HG03095 (cell line): ENCODE data around the gene ARHGAP10.

Source experiments
- ATAC-seq: cut with Tn5 transposase; IDR thresholded peaks from one replicate; pipeline ENCODE4 v1.9.1; 2021; ENCODE audit warnings: moderate library complexity; ENCODE audit not compliant: unreplicated experiment

ARHGAP10 gene

DNA sequence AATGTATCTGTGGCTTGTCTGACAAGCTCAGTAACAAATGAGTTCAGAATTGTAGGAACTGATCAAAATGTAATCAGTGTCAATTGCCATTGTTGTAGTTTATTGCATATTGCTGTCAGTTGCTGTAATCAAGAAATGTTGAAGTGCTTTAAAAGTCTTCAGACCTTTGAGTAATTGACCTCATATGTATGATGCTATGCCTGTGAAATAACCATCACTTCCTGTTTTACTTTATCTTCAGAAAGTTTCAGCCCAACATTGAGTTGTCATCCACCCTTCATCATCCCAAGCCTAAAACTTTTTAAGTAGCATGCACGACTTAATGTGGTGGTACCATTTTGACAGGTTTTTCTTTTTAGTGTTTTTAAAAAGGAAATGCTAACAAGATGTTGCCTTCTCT lies 212.4 kb downstream of the ARHGAP10 start:
- no peak for ATAC-seq

GRCh38 chr4:147944670-147945260 lies 212.9 kb downstream of the ARHGAP10 start:
- no peak for ATAC-seq

DNA sequence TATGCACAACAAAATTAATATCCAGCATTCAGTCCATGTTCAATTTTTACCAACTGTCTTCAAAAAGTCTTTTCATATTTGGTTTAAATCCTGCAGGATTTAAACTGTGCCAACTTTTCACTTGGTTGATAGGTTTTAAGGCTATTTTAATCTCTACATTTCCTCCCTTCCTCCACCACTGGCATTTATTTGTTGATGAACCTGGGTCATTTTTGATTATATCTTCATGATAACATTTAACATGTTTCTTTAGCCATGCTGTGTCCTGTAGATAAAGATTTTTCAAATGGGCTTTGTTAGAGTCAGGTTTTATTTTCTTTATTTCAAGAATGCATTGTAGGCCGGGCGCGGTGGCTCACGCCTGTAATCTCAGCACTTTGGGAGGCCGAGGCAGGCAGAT lies 216.4 kb downstream of the ARHGAP10 start:
- ATAC-seq: no peak

- ATAC-seq: no peak
Measured at GRCh38 chr4:147950261-147950660, 218.4 kb downstream of the ARHGAP10 start.

DNA sequence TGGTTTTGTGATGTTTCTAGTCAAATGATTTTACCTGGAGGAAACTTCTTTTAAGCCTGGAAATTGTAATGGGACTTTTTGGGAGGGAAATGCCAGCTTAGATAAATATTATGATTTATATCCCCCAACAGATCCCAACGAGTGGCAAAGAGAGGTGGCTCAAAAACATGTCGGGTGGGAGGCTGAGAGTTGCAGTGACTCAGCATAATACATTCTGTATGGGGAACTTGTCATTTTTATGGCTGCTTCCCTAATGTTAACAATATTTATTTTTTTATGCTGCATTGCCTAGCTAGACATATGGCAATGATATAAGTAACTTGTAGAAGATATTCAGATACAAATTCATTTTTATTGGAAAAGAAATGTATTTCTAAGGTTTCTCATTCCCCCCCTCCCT lies 219.0 kb downstream of the ARHGAP10 start:
- ATAC-seq: no peak

DNA sequence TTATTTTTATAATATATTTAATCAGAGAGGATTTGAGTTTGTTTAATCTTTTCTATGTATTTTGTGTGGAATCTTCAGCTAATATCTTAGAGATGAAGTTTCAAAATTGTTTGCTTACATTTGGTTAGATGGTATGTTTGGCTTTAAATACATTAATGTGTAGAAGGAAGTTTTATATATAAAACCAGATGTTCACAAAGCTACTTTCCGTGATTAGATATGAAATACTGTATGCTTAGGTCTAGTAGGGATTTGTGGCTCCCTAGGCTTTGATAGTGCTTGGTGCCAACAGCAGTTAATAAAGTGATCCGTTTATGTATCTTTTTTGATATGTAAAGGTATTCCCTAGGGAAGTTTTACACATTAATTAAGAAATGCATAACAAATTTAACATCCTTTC lies 223.0 kb downstream of the ARHGAP10 start:
- no peak for ATAC-seq

- ATAC-seq: no peak
Measured at GRCh38 chr4:147955827-147956558, 224.1 kb downstream of the ARHGAP10 start.

DNA sequence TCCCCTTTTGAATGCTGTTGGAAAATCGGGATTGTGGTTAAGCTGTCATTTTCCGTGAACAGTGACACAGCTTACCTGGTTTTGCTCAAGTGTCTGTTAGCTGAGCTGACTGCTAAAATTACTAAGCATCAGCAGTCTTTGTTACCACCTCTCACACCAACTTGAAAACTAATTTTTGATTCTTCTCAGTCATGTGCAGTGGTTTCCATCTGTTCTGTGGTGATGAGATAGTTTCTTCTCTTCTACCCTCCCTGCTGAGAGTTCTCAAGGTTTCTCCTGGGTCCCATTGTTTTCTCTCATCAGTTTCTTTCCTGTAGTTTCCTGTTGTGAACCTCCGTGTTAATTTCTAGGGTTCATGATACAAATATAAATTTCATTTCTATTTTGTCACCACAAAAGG lies 225.6 kb downstream of the ARHGAP10 start:
- no peak for ATAC-seq

DNA sequence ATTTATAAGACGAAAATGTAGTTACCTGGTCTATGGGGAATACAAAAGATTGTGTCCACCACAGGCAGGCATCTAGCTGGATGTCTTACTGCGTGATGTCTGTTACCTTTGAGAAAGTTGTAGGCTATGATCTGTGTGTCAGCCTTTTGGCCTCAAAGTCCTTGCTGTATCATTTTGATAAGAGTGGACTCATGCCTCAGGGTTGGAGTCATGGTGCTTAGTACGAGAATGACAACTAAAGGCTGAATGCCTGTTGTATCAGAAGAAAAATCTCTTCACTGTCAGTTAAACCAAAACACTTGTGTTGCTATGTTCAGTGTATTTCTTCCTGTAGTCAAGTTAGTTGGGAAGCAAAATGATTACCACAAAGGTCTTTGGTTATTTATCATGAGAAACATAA lies 226.2 kb downstream of the ARHGAP10 start:
- no peak for ATAC-seq

- no peak for ATAC-seq
Measured at GRCh38 chr4:147958489-147959065, 226.7 kb downstream of the ARHGAP10 start.

DNA sequence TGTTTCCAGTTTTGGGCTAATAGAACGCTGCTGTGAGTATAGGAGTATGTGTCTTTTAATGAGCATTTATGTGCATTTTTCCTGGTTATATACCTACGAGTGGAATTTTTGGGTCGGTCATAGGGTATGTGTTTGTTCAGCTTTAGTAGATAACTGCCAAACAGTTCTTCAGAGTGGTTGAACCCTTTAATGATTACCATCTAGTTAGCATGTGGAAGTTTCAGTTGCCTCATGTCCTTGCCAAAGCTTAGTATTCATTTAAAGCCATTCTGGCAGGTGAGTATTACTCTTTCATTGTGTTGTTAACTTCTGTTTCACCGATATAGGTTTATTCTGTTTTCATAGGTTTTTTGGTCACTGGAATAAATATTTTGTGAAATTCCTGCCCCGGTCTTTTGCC lies 229.1 kb downstream of the ARHGAP10 start:
- ATAC-seq: no peak

- ATAC-seq: no peak
Measured at GRCh38 chr4:147963839-147964238, 232.0 kb downstream of the ARHGAP10 start.

DNA sequence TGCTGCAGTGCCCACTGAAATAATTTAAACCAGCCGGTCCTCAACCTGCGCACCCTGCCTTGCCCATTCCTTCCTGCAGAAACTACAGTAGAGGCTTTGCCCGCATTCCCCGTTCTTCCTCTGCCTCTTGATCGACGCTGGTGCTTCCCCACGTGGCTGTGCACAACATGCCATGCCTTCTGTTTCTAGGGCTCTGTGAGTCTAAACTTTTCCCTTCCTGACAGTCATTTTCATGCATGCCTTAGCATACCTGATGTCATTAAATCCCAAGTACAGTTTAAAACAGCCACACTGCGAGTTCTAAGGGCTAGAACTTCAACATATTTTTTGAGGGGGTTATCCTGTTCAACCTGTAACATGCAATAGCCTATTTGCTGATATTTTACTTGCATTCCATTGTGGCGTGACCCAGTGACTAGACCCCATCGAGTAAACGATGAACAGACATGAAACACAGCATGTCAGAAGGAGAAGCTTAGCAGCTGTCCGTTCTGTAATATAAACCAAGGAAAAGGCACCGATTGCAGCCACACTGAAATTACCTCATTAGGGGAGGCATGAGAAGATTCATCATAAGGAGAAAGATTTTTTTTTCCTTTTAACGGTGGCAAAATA lies 232.5 kb downstream of the ARHGAP10 start:
- no peak for ATAC-seq

GRCh38 chr4:147965056-147965455 lies 233.2 kb downstream of the ARHGAP10 start:
- ATAC-seq: no peak

GRCh38 chr4:147965873-147966272 lies 234.0 kb downstream of the ARHGAP10 start:
- no peak for ATAC-seq

- ATAC-seq: no peak
Measured at GRCh38 chr4:147968641-147969040, 236.8 kb downstream of the ARHGAP10 start.

DNA sequence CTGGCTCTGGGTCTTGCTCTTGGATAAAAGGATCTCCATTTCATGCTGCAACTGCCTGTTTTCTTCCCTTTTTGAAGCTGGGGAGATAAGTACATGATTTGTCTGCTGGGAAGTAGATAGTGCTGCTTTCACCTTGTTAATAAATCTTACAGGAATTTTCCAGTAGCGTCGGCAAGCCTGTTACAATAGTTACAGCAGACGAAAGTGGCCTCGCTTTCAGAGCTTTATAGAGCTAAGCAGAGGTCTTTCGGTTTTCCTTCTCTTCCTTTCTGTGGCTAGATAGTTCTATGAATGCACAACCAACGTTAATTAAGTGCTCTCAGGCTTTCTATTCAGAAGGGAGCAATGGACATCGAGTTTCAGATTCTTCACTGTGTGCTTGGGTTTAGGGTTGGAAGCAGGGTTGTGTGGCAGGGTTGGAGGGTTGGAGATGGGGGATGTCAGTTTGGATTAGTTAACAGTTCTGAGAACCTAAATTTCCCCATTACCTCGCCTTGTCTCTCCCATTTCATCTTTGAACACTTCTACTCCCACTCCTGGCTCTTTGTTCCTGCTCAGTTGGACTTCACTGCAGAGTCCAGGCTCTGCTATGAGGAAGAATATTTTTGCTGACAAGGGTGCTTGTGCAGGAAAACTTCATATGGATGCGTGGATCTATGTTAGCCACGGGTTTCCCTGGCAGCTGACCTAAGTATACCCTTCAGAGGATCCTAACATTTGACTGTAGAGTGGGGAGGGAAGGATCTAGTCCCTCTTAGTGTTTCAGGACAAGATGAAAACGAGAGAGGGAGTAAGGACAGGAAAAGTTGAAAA lies 237.9 kb downstream of the ARHGAP10 start:
- ATAC-seq: no peak

GRCh38 chr4:147971116-147971515 lies 239.2 kb downstream of the ARHGAP10 start:
- no peak for ATAC-seq

GRCh38 chr4:147975325-147975724 lies 243.4 kb downstream of the ARHGAP10 start:
- no peak for ATAC-seq

DNA sequence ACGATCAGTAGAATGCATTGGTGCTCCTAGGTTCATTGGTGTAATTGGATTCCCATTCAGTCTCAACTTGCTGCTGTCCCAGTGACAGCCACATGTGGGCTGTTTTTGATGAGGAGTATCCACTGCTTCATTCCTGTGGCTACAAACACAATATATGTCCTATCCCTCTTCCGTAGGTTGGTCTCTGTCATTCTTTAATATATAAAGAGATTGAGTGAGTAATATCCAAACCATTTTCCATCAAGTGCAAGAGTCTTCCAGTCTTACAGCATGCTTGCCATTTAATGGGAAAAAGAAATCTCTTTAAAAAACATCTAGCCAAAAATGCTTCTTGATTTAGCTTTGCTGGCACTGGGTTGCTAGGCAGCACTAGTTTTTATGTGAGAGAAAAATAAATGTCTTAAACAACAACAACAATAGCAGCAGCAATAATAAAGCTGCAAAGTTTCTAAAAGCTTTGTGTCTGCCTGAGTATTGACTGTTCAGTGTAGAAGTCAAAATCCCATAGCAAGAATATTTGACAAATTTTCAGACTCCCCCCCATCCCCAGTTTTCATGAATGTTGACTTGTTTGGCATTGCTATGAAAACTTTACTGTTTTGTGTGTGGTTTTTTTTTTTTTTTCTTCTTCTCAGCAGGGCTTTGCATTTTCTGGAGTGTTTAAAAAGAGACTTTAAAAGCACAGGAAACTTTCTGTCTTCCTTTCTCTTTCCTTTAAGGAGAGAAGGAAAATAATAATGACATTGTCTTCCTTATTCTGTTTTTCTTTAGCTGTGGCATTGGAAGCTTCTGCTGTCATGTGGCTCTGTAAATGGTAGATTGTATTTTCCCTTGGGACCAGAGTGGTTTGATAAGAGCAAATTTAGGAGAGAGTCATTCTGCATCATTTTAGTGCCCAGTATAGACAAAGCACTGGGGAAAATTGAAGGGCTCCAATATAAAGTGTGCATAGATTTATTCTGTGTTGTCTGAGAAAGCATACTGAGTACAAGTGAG lies 244.3 kb downstream of the ARHGAP10 start:
- ATAC-seq: no peak
